Measurements from ENCODE around the gene SENP1.

The SENP1 gene

DNA sequence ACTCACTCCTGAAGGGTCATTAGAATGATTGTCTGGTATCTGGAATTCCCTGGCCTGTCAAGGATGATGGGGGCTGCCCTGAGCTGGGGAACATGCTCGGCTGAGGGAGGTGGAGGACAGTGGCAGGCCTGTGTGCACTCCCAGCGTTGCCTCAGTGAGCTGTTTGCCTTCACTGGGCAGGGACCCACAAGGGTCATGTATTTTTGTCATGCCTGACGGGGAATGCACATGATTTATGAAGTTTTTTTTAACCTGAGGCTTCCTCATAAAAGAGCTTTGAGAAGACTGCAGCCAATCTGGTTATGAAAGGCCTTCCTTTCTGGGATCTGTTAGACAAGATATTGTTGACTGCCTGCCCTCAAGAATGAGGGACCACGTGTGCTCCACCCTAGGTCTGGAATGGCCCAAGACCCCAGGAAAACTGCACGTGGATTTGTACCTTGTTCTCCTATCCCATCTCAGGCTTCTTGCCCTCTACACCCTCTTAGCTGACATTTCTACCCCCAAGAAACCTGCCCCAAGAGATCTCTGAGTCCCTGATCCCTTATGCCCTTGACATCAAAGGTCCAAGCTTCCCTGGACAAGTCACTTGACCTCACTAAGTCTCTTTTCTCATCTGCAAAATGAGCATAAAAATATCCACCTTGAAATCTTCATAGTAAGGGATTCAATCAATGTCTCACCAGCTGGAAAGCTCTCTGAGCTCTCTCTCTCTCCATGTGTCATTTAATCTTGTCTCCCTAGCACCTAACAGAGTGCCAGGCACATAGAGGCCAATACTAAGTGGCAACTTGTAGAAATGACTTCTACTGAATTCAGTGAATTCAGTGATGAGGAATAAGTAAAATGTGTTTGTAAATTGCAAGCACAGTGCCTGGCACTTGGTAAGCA lies 77.1 kb downstream of the SENP1 start:
- H3K4me3 ChIP-seq (ENCODE audit: control insufficient read depth, low read depth, low read length), result no peak overlapping the region
- TF ChIP-seq, protein P1, sequence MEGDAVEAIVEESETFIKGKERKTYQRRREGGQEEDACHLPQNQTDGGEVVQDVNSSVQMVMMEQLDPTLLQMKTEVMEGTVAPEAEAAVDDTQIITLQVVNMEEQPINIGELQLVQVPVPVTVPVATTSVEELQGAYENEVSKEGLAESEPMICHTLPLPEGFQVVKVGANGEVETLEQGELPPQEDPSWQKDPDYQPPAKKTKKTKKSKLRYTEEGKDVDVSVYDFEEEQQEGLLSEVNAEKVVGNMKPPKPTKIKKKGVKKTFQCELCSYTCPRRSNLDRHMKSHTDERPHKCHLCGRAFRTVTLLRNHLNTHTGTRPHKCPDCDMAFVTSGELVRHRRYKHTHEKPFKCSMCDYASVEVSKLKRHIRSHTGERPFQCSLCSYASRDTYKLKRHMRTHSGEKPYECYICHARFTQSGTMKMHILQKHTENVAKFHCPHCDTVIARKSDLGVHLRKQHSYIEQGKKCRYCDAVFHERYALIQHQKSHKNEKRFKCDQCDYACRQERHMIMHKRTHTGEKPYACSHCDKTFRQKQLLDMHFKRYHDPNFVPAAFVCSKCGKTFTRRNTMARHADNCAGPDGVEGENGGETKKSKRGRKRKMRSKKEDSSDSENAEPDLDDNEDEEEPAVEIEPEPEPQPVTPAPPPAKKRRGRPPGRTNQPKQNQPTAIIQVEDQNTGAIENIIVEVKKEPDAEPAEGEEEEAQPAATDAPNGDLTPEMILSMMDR (IDR thresholded peaks at IDR 0.05; ENCODE audit: control insufficient read depth, insufficient read depth, low read depth, low read length, missing control alignments), result no peak
- DNase-seq (ENCODE audit: low read depth), result no peak

DNA sequence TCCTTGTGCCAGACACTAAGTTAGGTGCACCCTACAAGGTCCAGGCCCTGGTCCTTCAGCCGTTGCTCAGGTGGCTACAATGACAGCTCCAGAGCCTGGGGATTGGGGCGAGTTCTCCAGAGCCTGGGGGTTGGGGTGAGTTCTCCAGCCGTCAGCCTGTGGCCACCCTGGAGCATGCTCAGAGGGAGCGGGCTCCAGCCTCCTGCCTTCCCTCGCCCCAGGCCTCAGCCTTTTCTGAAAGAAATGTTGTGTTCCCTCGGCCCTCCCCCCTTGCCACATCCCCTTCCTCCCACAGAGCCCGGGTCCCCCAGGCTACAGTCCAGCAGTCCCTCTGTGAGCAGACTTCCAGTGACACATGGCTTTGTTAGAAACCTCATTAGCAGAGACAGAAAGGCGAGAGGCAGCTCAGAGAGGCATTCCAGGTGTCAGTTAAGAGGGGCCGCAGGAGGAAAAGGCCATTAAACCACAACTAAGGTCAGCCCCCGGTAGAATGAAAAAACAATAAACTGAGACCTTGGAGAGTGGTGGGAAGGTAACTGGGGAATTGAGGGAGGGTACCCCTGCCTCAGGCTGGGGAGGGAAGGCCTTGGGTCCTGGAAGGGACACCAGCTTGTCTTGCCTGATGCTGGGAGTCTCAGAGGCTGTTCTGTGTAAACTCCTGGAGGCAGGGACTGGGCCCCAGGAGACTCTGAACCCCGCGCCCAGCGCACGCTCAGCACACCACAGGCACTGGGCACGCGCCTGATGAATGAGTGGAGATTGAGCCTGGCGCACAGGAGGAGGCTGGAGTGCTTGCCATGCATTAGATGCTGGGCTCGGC lies 78.5 kb downstream of the SENP1 start:
- no peak for DNase-seq (ENCODE audit: low read depth)
- H3K4me3 ChIP-seq (ENCODE audit: control insufficient read depth, low read depth, low read length), result no peak overlapping the region
- TF ChIP-seq, protein P1 (IDR thresholded peaks at IDR 0.05; ENCODE audit: control insufficient read depth, insufficient read depth, low read depth, low read length, missing control alignments), result no peak

DNA sequence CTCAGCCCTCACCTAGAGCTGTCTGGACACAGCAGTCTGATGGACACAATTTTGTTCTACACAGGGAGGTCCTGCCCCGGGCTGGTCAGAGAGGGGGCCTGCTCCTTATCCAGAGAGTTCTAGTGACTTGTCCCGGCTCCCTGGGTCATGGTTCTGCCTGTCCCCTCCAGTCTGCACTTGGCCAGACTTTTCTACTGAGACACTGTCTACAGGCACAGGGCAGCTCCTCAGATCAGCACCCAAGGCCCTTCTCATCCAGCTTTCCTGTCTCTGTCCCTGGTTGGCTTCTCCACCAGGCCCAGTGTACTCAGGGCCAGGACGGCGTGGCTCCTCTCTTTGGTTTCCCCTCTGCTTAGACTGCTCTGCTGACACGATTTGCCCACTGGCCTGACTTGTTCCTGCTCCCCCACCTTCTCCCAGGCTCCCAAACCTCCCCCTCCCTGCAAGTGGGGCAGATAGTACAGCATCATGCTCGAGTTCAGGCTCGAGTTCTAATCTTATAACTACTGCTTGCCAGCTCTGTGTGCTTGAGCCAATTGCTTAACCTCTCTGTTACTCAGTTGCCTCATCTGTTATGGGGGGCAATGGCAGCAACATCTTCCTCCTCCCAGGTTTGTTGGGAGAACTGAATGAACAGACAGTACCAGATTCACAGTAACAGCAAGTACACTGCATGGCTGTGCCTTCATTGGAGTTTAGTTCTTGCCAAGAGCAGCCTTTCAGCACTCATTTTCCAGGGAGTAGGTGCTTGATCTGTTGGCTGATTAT lies 79.6 kb downstream of the SENP1 start:
- H3K4me3 ChIP-seq (ENCODE audit: control insufficient read depth, low read depth, low read length), result no peak overlapping the region
- TF ChIP-seq, protein P1 (IDR thresholded peaks at IDR 0.05; ENCODE audit: control insufficient read depth, insufficient read depth, low read depth, low read length, missing control alignments), result no peak
- DNase-seq (ENCODE audit: low read depth), result no peak

- TF ChIP-seq, protein P1 (IDR thresholded peaks at IDR 0.05; ENCODE audit: control insufficient read depth, insufficient read depth, low read depth, low read length, missing control alignments), result no peak
- no peak overlapping the region for H3K4me3 ChIP-seq (ENCODE audit: control insufficient read depth, low read depth, low read length)
- no peak for DNase-seq (ENCODE audit: low read depth)
Observed at GRCh38 chr12:48025281-48025680, 80.6 kb downstream of the SENP1 start.

- TF ChIP-seq, protein P1 (IDR thresholded peaks at IDR 0.05; ENCODE audit: control insufficient read depth, insufficient read depth, low read depth, low read length, missing control alignments), result no peak
- H3K4me3 ChIP-seq (ENCODE audit: control insufficient read depth, low read depth, low read length), result no peak overlapping the region
- DNase-seq (ENCODE audit: low read depth), result no peak
Observed at GRCh38 chr12:48024735-48025134, 81.1 kb downstream of the SENP1 start.

DNA sequence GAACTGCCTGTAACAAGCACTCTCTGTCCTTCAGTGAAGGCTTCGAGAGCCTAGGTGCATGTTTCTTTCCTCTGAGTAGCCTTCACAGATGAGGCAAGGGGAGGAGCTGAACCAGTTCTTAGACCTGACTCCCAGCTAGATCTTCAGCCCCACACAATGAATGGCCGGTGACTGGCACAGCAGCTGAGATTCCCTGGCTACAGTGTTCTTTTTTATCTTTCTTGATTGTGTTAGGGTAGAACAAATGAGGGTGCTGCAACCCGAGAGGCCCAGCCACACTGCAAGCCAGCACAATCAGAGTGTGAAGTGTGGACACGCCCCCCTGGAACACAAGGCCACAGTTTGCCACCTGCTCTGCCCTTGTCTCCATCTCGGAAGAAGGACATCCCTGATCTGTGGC lies 82.5 kb downstream of the SENP1 start:
- no peak overlapping the region for H3K4me3 ChIP-seq (ENCODE audit: control insufficient read depth, low read depth, low read length)
- DNase-seq (ENCODE audit: low read depth), result no peak
- TF ChIP-seq, protein P1 (IDR thresholded peaks at IDR 0.05; ENCODE audit: control insufficient read depth, insufficient read depth, low read depth, low read length, missing control alignments), result no peak
